Trophoblast cell (in vitro differentiated cells and primary cell): ENCODE results near the gene SETDB2. TPM values are rescaled to one million over a fixed set of nuclear protein-coding genes. Genes with fewer than 3 reads are reported as not detected.
A peak's percentile ranks its signal among the peaks of the same experiment; 100 is the strongest.

ENCODE experiments used
- DNase-seq, 2 donors: peaks; one replicate each; pipeline ENCODE4 v3.0.0-alpha.2; 2016
- H2AFZ ChIP-seq: 2 replicates; pipeline ENCODE4 v1.6.1; 2013; ENCODE audit warnings: low read length, moderate library complexity, mild to moderate bottlenecking; ENCODE audit not compliant: insufficient read depth, poor library complexity
- H2AK5ac ChIP-seq: 2 replicates; pipeline ENCODE4 v1.6.1; 2013; ENCODE audit warnings: mild to moderate bottlenecking, low read length
- H2BK120ac ChIP-seq: 2 replicates; pipeline ENCODE4 v1.6.1; 2013; ENCODE audit warnings: low read length, mild to moderate bottlenecking, moderate library complexity; ENCODE audit not compliant: insufficient read depth, poor library complexity
- H2BK12ac ChIP-seq: 2 replicates; pipeline ENCODE4 v1.6.1; 2013; ENCODE audit warnings: mild to moderate bottlenecking, low read length, moderate library complexity
- H2BK5ac ChIP-seq: 2 replicates; pipeline ENCODE4 v1.6.1; 2013; ENCODE audit warnings: low read length, low read depth, moderate library complexity, mild to moderate bottlenecking; ENCODE audit not compliant: poor library complexity
- H3K14ac ChIP-seq: 2 replicates; pipeline ENCODE4 v1.6.1; 2013; ENCODE audit warnings: mild to moderate bottlenecking, low read length
- H3K18ac ChIP-seq: 2 replicates; pipeline ENCODE4 v1.6.1; 2013; ENCODE audit warnings: mild to moderate bottlenecking, low read length
- H3K23ac ChIP-seq: 2 replicates; pipeline ENCODE4 v1.6.1; 2013; ENCODE audit warnings: low read length
- H3K27ac ChIP-seq: 2 replicates; pipeline ENCODE4 v1.5.1; 2013; ENCODE audit warnings: low read depth, mild to moderate bottlenecking, inconsistent platforms, low read length, moderate library complexity
- H3K27me3 ChIP-seq: 2 replicates; pipeline ENCODE4 v1.6.1; 2013; ENCODE audit warnings: inconsistent platforms, mild to moderate bottlenecking, low read length, moderate library complexity; ENCODE audit not compliant: insufficient read depth
- H3K36me3 ChIP-seq, 2 experiments: 1 replicate in 1 of 2; 2 replicates in 1 of 2; pipeline ENCODE4 v1.6.1; 2013; ENCODE audit warnings: low read length in 2 of 2, mild to moderate bottlenecking in 2 of 2, moderate library complexity in 1 of 2; ENCODE audit not compliant: insufficient read depth in 2 of 2, control insufficient read depth in 1 of 2
- H3K4ac ChIP-seq: 2 replicates; pipeline ENCODE4 v1.6.1; 2013; ENCODE audit warnings: low read depth, mild to moderate bottlenecking, low read length, moderate library complexity
- H3K4me1 ChIP-seq, 2 experiments: 1 replicate in 1 of 2; 2 replicates in 1 of 2; pipeline ENCODE4 v1.6.1; 2013; ENCODE audit warnings: low read length in 2 of 2, mild to moderate bottlenecking in 2 of 2, moderate library complexity in 1 of 2; ENCODE audit not compliant: insufficient read depth in 2 of 2, control insufficient read depth in 1 of 2
- H3K4me2 ChIP-seq: 2 replicates; pipeline ENCODE4 v1.6.1; 2013; ENCODE audit warnings: inconsistent platforms, mild to moderate bottlenecking, low read length, moderate library complexity
- H3K4me3 ChIP-seq: 2 replicates; pipeline ENCODE4 v1.5.1; 2013; ENCODE audit warnings: mild to moderate bottlenecking, low read depth, low read length, inconsistent platforms
- H3K79me1 ChIP-seq: one replicate; pipeline ENCODE4 v1.6.1; 2013; ENCODE audit warnings: low read length
- H3K79me2 ChIP-seq: 2 replicates; pipeline ENCODE4 v1.6.1; 2013; ENCODE audit warnings: low read length, mild to moderate bottlenecking; ENCODE audit not compliant: control insufficient read depth, insufficient read depth, poor library complexity
- H3K9ac ChIP-seq: 2 replicates; pipeline ENCODE4 v1.6.1; 2013; ENCODE audit warnings: mild to moderate bottlenecking, low read length
- H3K9me3 ChIP-seq: 2 replicates; pipeline ENCODE4 v1.6.1; 2013; ENCODE audit warnings: low read depth, mild to moderate bottlenecking, control low read depth, inconsistent platforms, low read length; ENCODE audit not compliant: insufficient read depth
- H4K12ac ChIP-seq: 2 replicates; pipeline ENCODE4 v1.6.1; 2013; ENCODE audit warnings: low read depth, mild to moderate bottlenecking, low read length, moderate library complexity
- H4K8ac ChIP-seq: 2 replicates; pipeline ENCODE4 v1.6.1; 2013; ENCODE audit warnings: low read depth, mild to moderate bottlenecking, low read length, moderate library complexity
- H4K91ac ChIP-seq: one replicate; pipeline ENCODE4 v1.6.1; 2013; ENCODE audit warnings: low read depth, mild to moderate bottlenecking, low read length, moderate library complexity
- whole genome bisulfite sequencing: extraction: QIAGEN DNeasy Blood & Tissue Kit; methylation state at CpG from one replicate; pipeline ENCODE4 v1.1.7; 2013; ENCODE audit warnings: missing lambda C conversion rate; ENCODE audit not compliant: insufficient read length, insufficient coverage; ENCODE audit errors: extremely low coverage; 5-methylcytosine and 5-hydroxymethylcytosine counted together
- polyA plus RNA-seq: library from polyadenylated mRNA; stranded (reverse); fragments of 200-250 nt; gene quantifications from 2 replicates; pipeline ENCODE4 v1.2.3, GENCODE V29; 2013

Gene SETDB2
- 2.5 and 2.7 TPM in 2 replicates for polyA plus RNA-seq

GRCh38 chr13:49443704-49444523 is at the start of gene SETDB2, which contains the start of gene CAB39L:
SETDB2 (plus strand) TSS chr13:49444274; CDS start chr13:49451894, 7,620 bp downstream.
CAB39L (minus strand) TSS chr13:49444064; CDS start chr13:49382910, 61,154 bp downstream.
- Histone ChIP-seq H3K79me2 (peaks cover 2% of the 10 kb centered on the region), H2BK120ac (peak within 1 kb of the TSS; percentile 35), H3K4me3 (peak within 1 kb of the TSS; percentile 92), H3K79me1 (peaks cover 7% of the 10 kb centered on the region), H4K12ac (peak within 1 kb of the TSS; percentile 83), H2AFZ (peak within 1 kb of the TSS; percentile 74), H2BK5ac (peak within 1 kb of the TSS; percentile 80), H3K4me2 (peak within 1 kb of the TSS; percentile 75), H4K91ac (peak within 1 kb of the TSS; percentile 85), H3K14ac (peak within 1 kb of the TSS; percentile 92), H2AK5ac (no peak within 1 kb of the TSS), H3K36me3 (no peaks in the 10 kb centered on the region), H2BK12ac (no peak within 1 kb of the TSS), H3K27me3 (no peaks in the 10 kb centered on the region), H3K27ac (peak within 1 kb of the TSS; percentile 77), H3K9me3 (no peaks in the 10 kb centered on the region), H3K4me1 (no peaks in the 10 kb centered on the region), H4K8ac (peak within 1 kb of the TSS; percentile 94), H3K23ac (no peak within 1 kb of the TSS), H3K4ac (peak within 1 kb of the TSS; percentile 59), H3K9ac (peak within 1 kb of the TSS; percentile 87), H3K18ac (peak within 1 kb of the TSS; percentile 88)
- WGBS: no CpG with 5 or more reads among the region's 53 CpGs
- DNase-seq: peak; percentile 99 to 100

- H3K14ac ChIP-seq: no peak overlapping the region
- H2BK120ac ChIP-seq: no peak overlapping the region
- no peak overlapping the region for H3K9ac ChIP-seq
- H3K9me3 ChIP-seq: no peaks in the 10 kb centered on the region
- H3K4me1 ChIP-seq: no peaks in the 10 kb centered on the region
- H3K4ac ChIP-seq: no peak overlapping the region
- H4K8ac ChIP-seq: no peak overlapping the region
- H2BK5ac ChIP-seq: no peak overlapping the region
- H4K12ac ChIP-seq: no peak overlapping the region
- DNase-seq: no peak
- no peak overlapping the region for H2AK5ac ChIP-seq
- no peaks in the 10 kb centered on the region for H3K79me2 ChIP-seq
- no peak overlapping the region for H3K23ac ChIP-seq
- H2AFZ ChIP-seq: no peak overlapping the region
- H3K18ac ChIP-seq: no peak overlapping the region
- H3K4me2 ChIP-seq: no peak overlapping the region
- H3K36me3 ChIP-seq: peaks cover 0 to 3% of the 10 kb centered on the region in 2 experiments
- H4K91ac ChIP-seq: no peak overlapping the region
- H3K4me3 ChIP-seq: no peak overlapping the region
- no CpG with 5 or more reads among the region's 1 CpG for WGBS
- no peak overlapping the region for H2BK12ac ChIP-seq
- H3K27ac ChIP-seq: no peak overlapping the region
- no peaks in the 10 kb centered on the region for H3K79me1 ChIP-seq
- H3K27me3 ChIP-seq: no peaks in the 10 kb centered on the region
Measured at GRCh38 chr13:49395451-49395865, 48.6 kb upstream of the SETDB2 start.

GRCh38 chr13:49395878-49396380 is 48.1 kb upstream of the SETDB2 start:
- Histone ChIP-seq H3K79me1 (peaks cover under 1% of the 10 kb centered on the region), H4K12ac (no peak overlapping the region), H3K9me3 (no peaks in the 10 kb centered on the region), H3K27ac (no peak overlapping the region), H4K8ac (no peak overlapping the region), H3K14ac (no peak overlapping the region), H2BK5ac (no peak overlapping the region), H3K18ac (no peak overlapping the region), H2AK5ac (no peak overlapping the region), H3K23ac (no peak overlapping the region), H4K91ac (no peak overlapping the region), H3K4me2 (no peak overlapping the region), H3K27me3 (no peaks in the 10 kb centered on the region), H3K4ac (no peak overlapping the region), H3K4me1 (no peaks in the 10 kb centered on the region), H2BK12ac (no peak overlapping the region), H3K9ac (no peak overlapping the region), H2BK120ac (no peak overlapping the region), H3K36me3 (peaks cover 0 to 3% of the 10 kb centered on the region in 2 experiments), H3K4me3 (no peak overlapping the region), H2AFZ (no peak overlapping the region), H3K79me2 (no peaks in the 10 kb centered on the region)
- no CpG with 5 or more reads among the region's 1 CpG for WGBS
- no peak for DNase-seq

- peaks cover 7% of the 10 kb centered on the region for H3K79me1 ChIP-seq
- no peak overlapping the region for H3K18ac ChIP-seq
- H3K4me2 ChIP-seq: no peak overlapping the region
- no peak overlapping the region for H2BK12ac ChIP-seq
- no peaks in the 10 kb centered on the region for H3K27me3 ChIP-seq
- no peaks in the 10 kb centered on the region for H3K9me3 ChIP-seq
- no peak overlapping the region for H2AK5ac ChIP-seq
- WGBS: no CpG with 5 or more reads among the region's 1 CpG
- H3K4ac ChIP-seq: no peak overlapping the region
- H3K14ac ChIP-seq: no peak overlapping the region
- no peak overlapping the region for H3K9ac ChIP-seq
- no peak overlapping the region for H4K8ac ChIP-seq
- H3K4me3 ChIP-seq: no peak overlapping the region
- no peaks in the 10 kb centered on the region for H3K79me2 ChIP-seq
- H2BK5ac ChIP-seq: no peak overlapping the region
- H3K4me1 ChIP-seq: peaks cover 3 to 5% of the 10 kb centered on the region in 2 experiments
- no peak overlapping the region for H2BK120ac ChIP-seq
- no peak overlapping the region for H2AFZ ChIP-seq
- H3K23ac ChIP-seq: no peak overlapping the region
- no peak overlapping the region for H3K27ac ChIP-seq
- H3K36me3 ChIP-seq: no peaks in the 10 kb centered on the region
- no peak overlapping the region for H4K12ac ChIP-seq
- no peak overlapping the region for H4K91ac ChIP-seq
- peak in 1 of 2 donors; percentile 29 for DNase-seq
Measured at GRCh38 chr13:49399801-49400472, 44.1 kb upstream of the SETDB2 start.
